ENCODE results near the gene SLC28A2. TPM values are rescaled to one million over a fixed set of nuclear protein-coding genes. Genes with fewer than 3 reads are reported as not detected.

The SLC28A2 gene
- total RNA-seq, 1 experiment from 2014 or later, result not detected

- Histone ChIP-seq H3K79me2 (ENCODE audit: insufficient read depth, low read length) (no peaks in the 10 kb centered on the region), H3K9ac (ENCODE audit: extremely low read depth, insufficient read length, low read length) (no peak overlapping the region), H3K27me3 (ENCODE audit: insufficient read depth, low read length) (no peaks in the 10 kb centered on the region), H4K8ac (replicated peaks; ENCODE audit: insufficient read length, low read depth, low read length) (no peak overlapping the region), H4K5ac (ENCODE audit: insufficient read length, low read depth, low read length) (no peak overlapping the region), H3K4ac (ENCODE audit: low read depth, low read length) (no peak overlapping the region), H2BK20ac (ENCODE audit: low read depth, low read length, poor library complexity, severe bottlenecking) (no peak overlapping the region), H3K56ac (ENCODE audit: insufficient read length, low read depth, low read length) (no peak overlapping the region), H3T11ph (ENCODE audit: low read length) (no peak overlapping the region), H2AFZ (ENCODE audit: low read length) (peak overlapping the region; percentile 82), H2AK5ac (ENCODE audit: insufficient read length, low read length) (no peak overlapping the region), H3K4me1 (ENCODE audit: insufficient read depth, low read length) (no peaks in the 10 kb centered on the region), H2BK15ac (ENCODE audit: low read depth, low read length) (no peak overlapping the region), H2BK120ac (ENCODE audit: low read depth, low read length, poor library complexity, severe bottlenecking) (no peak overlapping the region), H3K27ac (ENCODE audit: insufficient read length, low read depth, low read length) (no peak overlapping the region), H3K79me1 (ENCODE audit: insufficient read depth, low read depth, low read length, poor library complexity, severe bottlenecking) (no peaks in the 10 kb centered on the region), H3K14ac (ENCODE audit: insufficient read depth, low read length) (no peak overlapping the region), H3K23me2 (ENCODE audit: insufficient read length, low read depth, low read length, poor library complexity, severe bottlenecking) (no peaks in the 10 kb centered on the region), H2BK5ac (ENCODE audit: insufficient read length, low read length) (no peak overlapping the region), H3K9me3 (ENCODE audit: control insufficient read depth, low read depth, low read length) (no peaks in the 10 kb centered on the region), H3K4me2 (ENCODE audit: insufficient read depth, insufficient read length, low read length) (no peak overlapping the region), H3K18ac (ENCODE audit: insufficient read length, low read depth, low read length) (no peak overlapping the region), H4K20me1 (ENCODE audit: control insufficient read depth, insufficient read depth, insufficient read length) (no peaks in the 10 kb centered on the region), H4K91ac (ENCODE audit: insufficient read length, low read depth, low read length) (no peak overlapping the region), H2BK12ac (ENCODE audit: insufficient read length, low read depth, low read length) (no peak overlapping the region), H3K23ac (ENCODE audit: insufficient read length, low read depth, low read length) (no peak overlapping the region)
- no peaks in the 10 kb centered on the region for H3K4me1 Mint-ChIP-seq
- DNase-seq, result peak; percentile 49
- TF ChIP-seq CTCF (conservative IDR thresholded peaks at IDR 0.05), result peak; percentile 66
- H3K36me3 Mint-ChIP-seq (ENCODE audit: insufficient read depth in 1 of 3, low read depth in 3 of 3), result no peaks in the 10 kb centered on the region
- peaks cover 8% of the 10 kb centered on the region; the same call in 1 of the 2 replicates for H3K27me3 Mint-ChIP-seq (ENCODE audit: low read depth)
- H3K27ac Mint-ChIP-seq, result no peak overlapping the region
- H3K9me3 Mint-ChIP-seq, result peaks cover 2 to 6% of the 10 kb centered on the region in 2 experiments; a peak in 2 of 5 replicates
- no peak overlapping the region for H3K4me3 Mint-ChIP-seq
- no CpG with 5 or more reads among the region's 2 CpGs for WGBS (ENCODE audit: extremely low coverage, insufficient read length, low lambda C conversion rate)
These were observed 1.3 kb downstream of the SLC28A2 start for GRCh38 chr15:45253330-45253729.

Measured in H9 (cell line).